NCI-H2107 treated with DMSO at 0.1 percent for 48 hours (cell line): Measurements from ENCODE around the gene DOCK7.
A peak's percentile ranks its signal among the peaks of the same experiment; 100 is the strongest.

Experiments
- DNase-seq: peaks from one replicate; lab custom pipeline; 2025; ENCODE audit not compliant: unreplicated experiment; lab: John Stamatoyannopoulos, UW

DOCK7 gene

DNA sequence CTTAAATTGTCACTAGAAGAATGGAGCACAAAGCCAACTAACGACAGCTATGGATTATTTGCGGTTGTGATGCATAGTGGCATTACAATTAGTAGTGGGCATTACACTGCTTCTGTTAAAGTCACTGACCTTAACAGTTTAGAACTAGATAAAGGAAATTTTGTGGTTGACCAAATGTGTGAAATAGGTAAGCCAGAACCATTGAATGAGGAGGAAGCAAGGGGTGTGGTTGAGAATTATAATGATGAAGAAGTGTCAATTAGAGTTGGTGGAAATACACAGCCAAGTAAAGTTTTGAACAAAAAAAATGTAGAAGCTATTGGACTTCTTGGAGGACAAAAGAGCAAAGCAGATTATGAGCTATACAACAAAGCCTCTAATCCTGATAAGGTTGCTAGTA lies 237.9 kb downstream of the DOCK7 start:
- DNase-seq = no peak

DNA sequence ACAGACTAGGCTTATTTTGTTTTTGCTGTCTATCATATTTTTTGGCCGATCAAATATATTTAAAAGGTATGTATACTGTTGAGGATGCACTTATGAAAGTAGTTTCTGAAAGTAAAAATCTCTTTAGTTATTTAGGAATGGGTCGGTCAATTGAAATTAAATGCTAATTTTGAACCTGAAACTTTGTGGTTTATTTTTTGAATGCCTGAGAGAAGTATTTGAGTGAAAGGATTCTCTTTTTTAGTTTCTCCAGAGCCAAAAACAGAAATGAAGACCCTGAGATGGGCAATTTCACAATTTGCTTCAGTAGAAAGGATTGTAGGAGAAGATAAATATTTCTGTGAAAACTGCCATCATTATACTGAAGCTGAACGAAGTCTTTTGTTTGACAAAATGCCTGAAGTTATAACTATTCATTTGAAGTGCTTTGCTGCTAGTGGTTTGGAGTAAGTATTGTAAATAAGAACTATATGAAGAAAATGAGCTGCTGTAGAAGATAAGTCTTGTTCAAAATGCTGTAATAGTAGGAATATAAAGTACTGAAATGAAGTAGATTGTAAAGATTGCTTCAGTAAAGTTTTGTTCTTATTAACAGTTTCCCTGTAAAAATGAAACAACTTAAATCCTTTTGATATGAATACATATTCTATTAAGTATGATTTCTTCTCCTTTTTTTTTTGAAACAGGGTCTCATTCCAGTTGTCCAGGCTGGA lies 239.8 kb downstream of the DOCK7 start:
- DNase-seq = no peak

DNA sequence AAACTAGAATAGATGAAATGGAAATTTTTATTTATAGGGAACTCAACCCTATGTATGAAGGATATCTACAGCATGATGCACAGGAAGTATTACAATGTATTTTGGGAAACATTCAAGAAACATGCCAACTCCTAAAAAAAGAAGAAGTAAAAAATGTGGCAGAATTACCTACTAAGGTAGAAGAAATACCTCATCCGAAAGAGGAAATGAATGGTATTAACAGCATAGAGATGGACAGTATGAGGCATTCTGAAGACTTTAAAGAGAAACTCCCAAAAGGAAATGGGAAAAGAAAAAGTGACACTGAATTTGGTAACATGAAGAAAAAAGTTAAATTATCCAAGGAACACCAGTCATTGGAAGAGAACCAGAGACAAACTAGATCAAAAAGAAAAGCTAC lies 243.5 kb downstream of the DOCK7 start:
- no peak for DNase-seq

DNA sequence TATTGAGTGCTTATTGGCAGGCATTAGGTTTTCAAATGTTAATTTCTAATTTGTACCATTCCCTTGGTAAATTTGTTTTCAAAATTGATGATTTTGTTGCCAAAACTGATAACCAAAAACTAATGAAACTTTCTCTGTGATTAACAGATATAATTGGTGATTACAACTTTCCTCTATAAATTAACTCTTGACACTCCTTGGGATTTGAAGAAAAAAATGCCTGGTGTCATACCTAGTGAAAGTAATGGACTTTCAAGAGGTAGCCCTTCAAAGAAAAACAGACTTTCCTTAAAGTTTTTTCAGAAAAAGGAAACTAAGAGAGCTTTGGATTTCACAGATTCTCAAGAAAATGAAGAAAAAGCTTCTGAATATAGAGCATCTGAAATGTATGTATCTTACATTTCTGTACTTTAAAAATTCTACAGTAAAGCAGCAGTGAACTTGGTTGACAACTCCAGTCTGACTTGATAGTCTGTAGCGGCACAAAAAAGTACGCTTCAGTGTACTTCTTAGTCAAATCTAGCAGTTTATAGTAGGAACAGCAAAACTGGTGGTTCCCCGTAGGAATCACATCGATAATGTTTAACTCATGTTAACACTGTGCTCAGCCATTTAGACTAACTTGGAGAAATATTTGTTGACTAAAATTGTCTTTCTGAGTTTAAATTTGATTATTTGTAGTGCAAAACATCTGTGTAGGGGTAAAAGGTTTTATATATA lies 248.4 kb downstream of the DOCK7 start:
- DNase-seq = no peak

DNA sequence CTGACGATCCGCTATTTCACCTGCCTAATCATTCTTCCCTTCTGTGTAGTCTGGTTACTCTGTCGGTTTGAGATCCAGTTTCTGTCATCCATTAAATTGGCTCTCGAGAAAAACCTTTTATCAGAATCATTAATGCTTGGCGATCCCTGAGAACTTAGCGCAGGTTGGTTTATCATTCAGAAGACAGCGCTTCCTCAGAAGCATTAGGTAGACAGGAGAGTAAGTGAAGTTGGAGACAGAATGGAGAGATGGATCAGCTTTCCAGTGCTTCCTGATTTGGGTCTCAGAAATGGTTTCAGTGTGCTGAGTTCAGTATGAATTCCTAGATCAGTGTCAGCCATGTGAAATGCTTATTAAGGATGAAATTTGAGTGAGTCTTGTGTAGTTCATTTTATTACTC lies 250.0 kb downstream of the DOCK7 start:
- DNase-seq = peak; percentile 48

DNA sequence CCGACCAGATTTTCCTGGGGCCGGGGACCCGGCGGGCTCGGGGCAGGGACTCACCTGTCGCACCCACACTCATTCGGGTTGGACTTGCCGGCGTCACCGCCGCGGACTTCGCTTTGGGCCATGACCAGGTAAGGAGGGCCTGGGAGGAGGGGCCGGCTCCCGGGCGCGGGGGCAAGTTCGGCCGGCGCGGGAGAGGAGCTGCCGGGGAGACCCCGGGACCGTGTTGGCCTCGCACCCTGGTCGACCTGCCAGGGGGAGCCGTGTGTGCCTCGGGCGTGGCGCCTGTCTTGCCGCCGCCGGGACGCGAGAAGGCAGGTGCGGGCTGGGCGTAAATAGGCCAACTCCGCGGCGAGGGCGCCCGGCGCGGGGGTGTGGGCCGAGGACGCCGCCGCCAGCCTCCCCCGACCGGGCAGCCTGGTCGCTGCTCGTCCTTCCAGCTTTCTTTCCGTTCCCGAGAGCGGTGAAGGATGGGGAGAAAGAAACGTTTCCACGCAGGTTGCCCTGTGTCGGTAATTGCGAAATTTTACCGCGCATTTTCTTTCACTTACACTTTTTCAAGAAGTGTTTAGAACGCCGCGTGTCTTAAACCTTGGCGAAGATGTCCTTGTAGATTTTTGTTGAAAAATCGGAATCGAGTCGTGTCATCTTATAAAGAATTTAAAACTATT lies 250.8 kb downstream of the DOCK7 start:
- DNase-seq = no peak

DNA sequence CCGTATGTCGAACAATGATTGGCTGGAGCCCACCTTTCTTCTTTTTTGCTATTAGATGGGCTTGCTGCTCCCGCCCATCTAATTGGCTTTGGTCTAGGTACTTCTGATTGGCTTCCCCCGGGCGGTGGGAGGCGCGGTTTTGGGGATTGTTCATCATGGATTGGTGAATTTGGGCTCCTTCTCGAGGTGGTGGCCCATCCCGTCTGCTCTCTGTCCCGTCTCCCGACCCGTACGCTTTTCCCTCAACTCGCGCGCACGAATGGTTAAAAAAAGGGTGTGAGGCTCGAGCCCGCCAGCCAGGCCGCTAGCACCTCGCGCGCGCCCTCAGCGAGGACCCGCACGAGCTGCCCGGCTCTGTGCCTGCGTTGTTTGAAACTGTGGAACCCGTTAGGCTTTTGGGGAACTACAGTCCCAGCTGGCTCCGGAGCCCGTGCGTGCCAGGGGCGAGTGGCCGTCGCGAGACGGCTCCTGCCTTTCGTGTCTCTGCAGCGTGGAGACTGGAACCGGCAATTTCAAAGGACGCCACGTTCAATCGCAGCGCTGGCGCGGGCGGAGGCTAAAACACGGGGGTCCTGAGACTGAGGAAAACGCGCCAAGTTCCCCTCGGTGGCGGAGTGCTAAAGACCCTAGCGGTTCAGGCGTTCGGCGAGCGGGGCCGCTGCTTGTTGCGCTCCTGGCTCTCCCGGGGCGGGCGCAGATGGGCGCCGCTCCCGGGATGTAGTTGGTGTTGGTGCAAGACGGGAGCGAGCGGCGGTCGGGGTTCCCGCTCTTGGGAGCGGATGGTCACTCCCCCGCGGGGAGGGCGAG lies 251.5 kb downstream of the DOCK7 start, which contains the start of gene USP1:
Gene USP1 (plus strand): TSS at position 584 of the 807 bp plus-strand sequence. CDS start 2,819 bp downstream, outside the sequence.
- peak; percentile 100 for DNase-seq

DNA sequence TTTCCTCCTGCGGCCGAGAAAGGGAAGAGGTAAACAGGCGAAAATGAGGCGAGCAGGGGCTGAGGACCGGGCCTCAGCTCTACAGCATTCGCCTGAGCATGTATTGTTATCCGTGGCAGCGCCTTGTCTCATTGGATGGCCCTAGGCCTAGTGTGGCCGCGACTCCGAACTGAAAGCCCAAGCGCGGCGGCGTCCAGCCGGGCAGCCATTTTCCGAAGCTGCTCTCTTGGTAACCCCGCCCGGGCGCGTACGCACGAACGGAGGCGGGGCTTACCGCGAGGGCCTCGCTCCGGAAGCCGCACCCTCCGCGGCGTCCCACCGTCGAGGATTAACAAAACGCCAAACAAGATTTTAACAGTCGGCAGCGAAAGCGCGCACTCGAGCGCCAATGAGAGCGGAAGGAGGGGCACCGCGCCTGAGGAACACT lies 252.1 kb downstream of the DOCK7 start:
- DNase-seq = no peak

DNA sequence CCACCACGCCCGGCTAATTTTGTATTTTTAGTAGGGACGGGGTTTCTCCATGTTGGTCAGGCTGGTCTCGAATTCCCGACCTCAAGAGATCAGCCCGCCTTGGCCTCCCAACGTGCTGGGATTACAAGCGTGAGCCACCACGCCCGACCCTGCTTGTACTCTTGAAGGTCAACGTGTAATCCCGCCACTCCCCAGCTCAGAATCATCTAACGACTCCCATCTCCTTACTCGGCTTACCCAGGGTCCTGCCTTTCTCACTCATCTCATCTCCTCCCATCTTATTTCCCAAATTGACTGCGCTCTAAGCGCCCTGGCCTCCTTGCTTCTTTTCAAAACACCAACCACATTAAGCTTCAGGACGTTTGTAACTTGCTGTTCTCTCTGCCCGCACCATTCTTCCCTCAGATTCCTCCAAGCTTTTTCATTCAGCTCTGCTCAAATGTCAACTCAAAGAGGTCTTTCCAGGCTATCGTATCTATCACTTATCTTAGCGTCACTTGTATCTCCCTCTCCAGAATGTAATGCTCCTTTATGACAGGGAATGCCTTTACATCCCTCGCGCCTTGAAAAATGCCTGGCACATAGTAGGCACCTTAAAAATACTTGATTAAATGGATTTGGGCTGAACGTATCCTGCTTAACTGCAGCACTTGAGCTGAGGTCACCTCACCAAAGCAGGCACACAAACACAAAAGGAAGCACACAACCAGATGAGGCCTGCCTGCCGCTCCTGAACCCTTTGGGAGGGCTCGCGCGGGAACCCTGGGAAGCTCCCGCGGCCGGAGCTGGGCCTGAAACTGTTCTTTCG lies 252.8 kb downstream of the DOCK7 start:
- DNase-seq = no peak

DNA sequence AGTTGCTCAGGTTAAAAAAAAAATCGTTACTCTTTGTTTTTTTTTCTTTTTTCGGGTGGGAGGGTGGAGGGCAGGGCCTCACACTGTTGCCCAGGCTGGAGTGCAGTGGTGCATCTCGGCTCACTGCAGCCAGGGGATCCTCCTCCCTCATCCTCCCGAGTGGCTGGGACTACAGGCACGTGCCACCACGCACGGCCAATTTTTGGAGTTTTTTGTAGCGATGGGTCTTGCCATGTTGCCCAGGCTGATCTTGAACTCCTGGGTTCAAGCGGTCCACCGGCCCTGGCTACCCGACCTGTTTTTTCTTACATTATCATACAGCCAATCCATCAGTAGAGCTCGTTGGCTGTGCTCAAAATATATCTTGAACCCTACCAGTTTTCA lies 253.6 kb downstream of the DOCK7 start:
- no peak for DNase-seq

DNA sequence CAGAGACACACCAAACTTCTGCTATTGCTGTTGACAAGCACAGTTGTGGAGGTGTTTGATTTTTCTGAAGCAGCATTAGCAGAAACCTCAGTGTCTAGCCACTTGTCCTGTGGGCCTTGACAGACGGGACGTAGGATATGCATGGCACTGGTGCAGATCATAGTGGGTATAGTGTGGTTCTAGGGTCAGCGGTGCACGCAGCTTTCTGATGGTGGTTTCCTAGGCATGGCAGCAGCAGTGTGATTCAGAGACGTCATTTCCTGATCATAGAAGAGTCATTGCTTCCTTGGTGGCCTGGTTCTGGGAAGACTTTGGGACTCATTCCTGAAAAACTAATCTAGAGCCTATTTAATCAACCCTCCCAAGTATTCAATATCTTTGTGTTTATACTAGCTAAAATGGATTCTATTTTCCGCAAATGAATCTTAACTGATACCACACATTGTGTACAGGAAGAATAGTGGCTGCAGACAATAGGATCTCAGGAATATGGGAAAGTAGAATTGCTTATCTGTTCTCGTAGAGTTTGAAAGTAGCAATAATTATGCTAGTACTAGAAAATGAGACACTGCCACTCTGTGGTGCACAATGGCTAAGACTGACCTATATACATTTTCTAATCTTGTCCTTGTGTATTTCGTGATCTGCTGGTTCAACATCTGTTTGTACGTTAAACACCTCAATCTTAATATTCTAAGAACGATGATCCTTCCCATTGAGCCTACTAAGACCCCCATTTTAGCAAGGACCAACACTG lies 254.1 kb downstream of the DOCK7 start:
- peak; percentile 33 for DNase-seq

DNA sequence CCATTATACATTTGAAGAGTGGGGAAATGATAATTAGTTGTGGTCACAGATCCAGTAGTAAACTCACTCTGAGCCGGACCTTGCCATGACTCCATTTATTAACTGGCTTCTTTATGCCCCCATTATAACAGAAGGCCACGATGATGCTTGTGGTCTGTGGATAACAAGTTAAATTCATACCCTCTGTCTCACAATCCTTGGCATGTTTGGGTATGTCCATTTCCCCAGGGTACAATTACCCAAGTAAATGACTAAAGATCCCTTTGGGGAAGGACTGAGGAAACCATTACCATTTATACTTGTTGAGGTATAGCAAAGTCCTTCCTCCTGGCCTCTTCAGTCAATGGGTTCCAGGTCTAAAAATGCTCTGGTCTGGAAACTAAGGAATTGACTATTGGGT lies 258.6 kb downstream of the DOCK7 start:
- DNase-seq = no peak

DNA sequence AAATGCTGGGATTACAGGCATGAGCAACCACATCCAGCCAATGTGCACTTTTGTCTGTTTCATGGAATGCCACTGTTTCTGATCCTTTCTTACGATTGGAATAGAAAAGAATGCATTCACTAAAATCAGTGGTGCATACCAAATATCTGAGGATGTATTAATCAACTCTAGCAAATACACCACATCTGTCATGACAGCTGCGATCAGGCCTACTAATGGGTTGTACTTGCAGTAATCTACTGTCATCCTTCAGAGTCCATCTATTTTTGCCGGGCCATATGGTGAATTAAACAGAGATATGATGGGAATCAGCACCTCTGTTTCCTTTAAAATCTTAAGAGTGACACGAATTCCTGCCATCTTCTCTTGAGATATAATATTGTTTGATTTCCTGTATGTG lies 259.8 kb downstream of the DOCK7 start:
- DNase-seq = no peak

DNA sequence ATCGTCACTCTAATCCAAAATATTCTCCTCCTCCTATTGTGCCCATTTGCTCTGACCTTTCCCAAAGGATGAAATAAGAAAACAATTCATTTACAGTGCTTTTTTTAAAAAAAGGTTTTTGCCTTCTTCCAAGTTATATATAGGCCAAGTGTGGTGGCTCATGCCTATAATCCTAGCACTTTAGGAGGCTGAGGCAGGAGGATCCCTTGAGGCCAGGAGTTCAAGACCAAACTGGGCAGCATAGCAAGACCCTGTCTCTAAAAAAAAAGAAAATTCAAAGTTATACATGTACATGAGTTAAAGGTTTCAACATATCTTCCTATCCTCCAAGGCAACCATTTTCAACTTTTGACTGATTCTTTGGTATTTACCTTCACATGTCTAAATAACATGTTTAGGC lies 261.4 kb downstream of the DOCK7 start:
- DNase-seq = no peak

DNA sequence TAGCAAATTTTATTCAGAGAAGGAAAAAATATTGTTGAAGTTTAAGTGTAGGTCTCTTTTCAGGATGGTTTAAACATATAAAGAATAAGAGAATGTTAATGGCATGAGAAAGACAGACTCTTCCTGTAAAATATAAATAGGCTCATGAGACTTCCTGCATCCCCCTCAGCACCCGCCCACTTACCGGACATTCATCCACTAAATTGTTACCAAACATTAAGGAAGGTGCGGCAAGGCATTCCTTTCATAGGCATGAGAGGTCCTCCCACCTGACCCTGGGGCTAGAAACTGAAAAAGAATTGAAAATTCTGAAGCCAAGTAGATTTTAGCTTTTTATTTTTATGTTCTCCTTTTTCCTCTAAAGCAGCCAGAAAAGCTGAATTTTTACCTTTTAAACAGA lies 261.9 kb downstream of the DOCK7 start:
- DNase-seq = no peak

DNA sequence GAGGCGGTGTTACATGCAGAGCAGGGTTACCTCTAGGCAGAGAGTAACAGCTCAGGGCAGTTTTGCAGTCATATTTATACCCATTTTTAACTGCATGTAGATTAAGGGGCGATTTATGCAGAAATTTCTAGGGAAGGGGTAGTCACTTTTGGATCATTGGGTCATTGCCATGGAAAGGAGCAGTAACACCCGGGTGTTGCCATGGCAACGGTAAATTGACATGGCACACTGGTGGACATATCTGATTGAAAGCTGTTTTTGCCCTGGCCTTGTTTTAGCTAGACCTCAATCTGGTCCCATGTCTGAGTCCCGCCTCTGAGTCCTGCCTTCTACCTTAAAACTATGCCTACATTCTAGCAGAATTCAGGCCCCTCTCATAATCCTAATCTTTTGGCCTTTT lies 263.1 kb downstream of the DOCK7 start:
- no peak for DNase-seq

DNA sequence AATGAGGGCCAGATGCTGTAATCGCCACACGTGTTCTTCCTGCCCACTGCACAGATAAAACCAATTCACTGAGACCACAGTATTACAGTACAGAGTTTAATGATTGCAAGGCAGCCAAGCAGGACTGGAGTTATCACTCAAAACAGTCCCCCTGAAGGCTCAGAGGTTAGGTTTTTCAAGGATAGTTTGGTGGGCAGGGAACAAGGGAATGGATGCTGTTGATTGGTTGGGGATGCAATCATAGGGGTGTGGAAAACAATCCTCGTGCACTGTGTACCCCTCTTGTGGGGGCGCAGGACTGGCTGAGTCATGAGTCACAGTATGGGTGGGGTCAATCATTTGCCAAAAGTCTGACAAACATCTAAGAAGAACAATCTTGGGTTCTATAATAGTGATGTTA lies 263.8 kb downstream of the DOCK7 start:
- no peak for DNase-seq

DNA sequence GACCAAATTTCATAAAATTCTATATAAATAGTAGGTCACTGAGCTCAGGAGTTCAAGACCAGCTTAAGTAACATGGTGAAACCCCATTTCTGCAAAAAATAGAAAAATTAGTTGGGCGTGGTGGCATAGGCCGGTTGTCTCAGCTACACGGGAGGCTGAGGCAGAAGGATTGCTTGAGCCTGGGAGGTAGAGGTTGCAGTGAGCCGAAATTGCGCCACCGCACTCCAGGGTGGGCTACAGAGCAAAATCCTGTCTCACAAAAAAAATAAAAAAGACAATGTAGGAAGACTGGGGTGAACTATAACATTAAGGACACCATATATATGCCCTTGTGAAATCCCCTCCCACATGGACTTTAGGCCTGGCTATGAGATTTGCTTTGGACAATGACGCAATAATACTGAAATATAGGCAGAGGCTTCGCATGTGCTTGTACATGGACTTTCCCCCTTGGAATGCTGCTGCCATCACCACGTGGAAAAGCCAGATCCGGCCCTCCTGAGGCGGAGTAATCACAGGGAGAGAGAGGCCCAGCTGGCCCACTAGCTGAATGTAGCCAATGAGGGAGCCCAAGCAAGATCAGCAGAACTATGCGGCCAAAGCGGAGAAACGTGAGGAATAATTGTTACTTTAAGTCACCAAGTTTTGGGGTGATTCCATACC lies 264.5 kb downstream of the DOCK7 start:
- DNase-seq = no peak

DNA sequence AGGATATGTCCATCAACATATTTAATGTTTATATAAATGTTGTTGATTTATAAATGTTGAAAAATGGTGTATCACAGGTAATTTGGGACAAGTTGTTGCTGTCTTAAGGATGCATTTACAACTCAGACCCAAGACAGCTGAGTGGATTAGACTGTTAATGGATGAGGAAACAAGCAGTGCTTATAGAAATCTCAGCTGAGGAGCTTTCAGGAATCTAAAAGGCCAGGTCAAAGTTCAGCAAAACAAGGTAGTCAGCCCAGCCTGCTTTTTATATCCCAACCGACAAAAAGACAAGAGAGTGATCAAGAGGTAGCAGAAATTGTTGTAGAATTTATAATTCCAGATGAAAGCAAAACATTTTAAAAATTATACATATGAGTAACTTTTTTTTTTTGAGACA lies 268.0 kb downstream of the DOCK7 start:
- no peak for DNase-seq
